ENCODE data around the gene GALP.

- TF ChIP-seq CTCF (conservative IDR thresholded peaks at IDR 0.05) (no peak), ZFX (IDR thresholded peaks at IDR 0.05) (no peak)
Observed at GRCh38 chr19:56131651-56132050, 44.2 kb upstream of the GALP start.
